Measurements from ENCODE around the gene MRAS.
A peak's percentile ranks its signal among the peaks of the same experiment; 100 is the strongest.

The MRAS gene

GRCh38 chr3:138317687-138318086, 30.7 kb upstream of the MRAS start:
- no peak for TF ChIP-seq CTCF (IDR thresholded peaks at IDR 0.05; ENCODE audit: low read depth, low read length)
- no peak for DNase-seq (ENCODE audit: extremely low read depth, low read depth)

- no peak for TF ChIP-seq CTCF (IDR thresholded peaks at IDR 0.05; ENCODE audit: low read depth, low read length)
- DNase-seq (ENCODE audit: extremely low read depth, low read depth), result no peak
Observed at GRCh38 chr3:138323971-138324370, 24.4 kb upstream of the MRAS start.

GRCh38 chr3:138325990-138326389, 22.4 kb upstream of the MRAS start:
- no peak for TF ChIP-seq CTCF (IDR thresholded peaks at IDR 0.05; ENCODE audit: low read depth, low read length)
- DNase-seq (ENCODE audit: extremely low read depth, low read depth), result no peak

- TF ChIP-seq CTCF (IDR thresholded peaks at IDR 0.05; ENCODE audit: low read depth, low read length), result no peak
Observed at GRCh38 chr3:138326866-138327595, 21.3 kb upstream of the MRAS start.

GRCh38 chr3:138327831-138328230, 20.5 kb upstream of the MRAS start:
- no peak for DNase-seq (ENCODE audit: extremely low read depth, low read depth)
- no peak for TF ChIP-seq CTCF (IDR thresholded peaks at IDR 0.05; ENCODE audit: low read depth, low read length)

More at GRCh38 chr3:138326866-138327595, 21.3 kb upstream of the MRAS start:
- DNase-seq (ENCODE audit: extremely low read depth, low read depth), result no peak

GRCh38 chr3:138328341-138328740, 20.0 kb upstream of the MRAS start:
- no peak for DNase-seq (ENCODE audit: extremely low read depth, low read depth)
- peak; percentile 15; the same call in 1 of the 2 replicates for TF ChIP-seq CTCF (IDR thresholded peaks at IDR 0.05; ENCODE audit: low read depth, low read length)

- TF ChIP-seq CTCF (IDR thresholded peaks at IDR 0.05; ENCODE audit: low read depth, low read length), result peak; percentile 64
- DNase-seq (ENCODE audit: extremely low read depth, low read depth), result no peak
Observed at GRCh38 chr3:138329127-138329983, 19.0 kb upstream of the MRAS start, which contains the start of gene NME9. Gene NME9, minus strand, starts transcription at chr3:138329851. Its CDS starts 516 bp downstream, at chr3:138329335.
